Nucleus accumbens (tissue), 56 donors: ENCODE results near the gene PIEZO1.

Experiments
- DNase-seq, 56 donors: peaks; one replicate each; lab custom pipeline; 2025; lab: John Stamatoyannopoulos, UW

PIEZO1 gene

GRCh38 chr16:88695753-88696152 lies 89.3 kb downstream of the PIEZO1 start:
- DNase-seq: no peak

GRCh38 chr16:88695218-88695617 lies 89.8 kb downstream of the PIEZO1 start:
- no peak for DNase-seq

- no peak for DNase-seq
Observed at GRCh38 chr16:88694221-88695087, 90.6 kb downstream of the PIEZO1 start.

- DNase-seq: no peak
Observed at GRCh38 chr16:88693420-88694177, 91.4 kb downstream of the PIEZO1 start.

- no peak for DNase-seq
Observed at GRCh38 chr16:88692861-88693260, 92.2 kb downstream of the PIEZO1 start.

GRCh38 chr16:88691924-88692560 lies 93.0 kb downstream of the PIEZO1 start:
- peak in 12 of 56 donors; percentile 3 to 58 (median 20) for DNase-seq

- no peak for DNase-seq
Observed at GRCh38 chr16:88691129-88691813, 93.7 kb downstream of the PIEZO1 start.

GRCh38 chr16:88690341-88691128 lies 94.5 kb downstream of the PIEZO1 start:
- DNase-seq: no peak

- DNase-seq: peak in 9 of 56 donors; percentile 7 to 66 (median 39)
Observed at GRCh38 chr16:88688013-88688778, 96.8 kb downstream of the PIEZO1 start.

GRCh38 chr16:88687676-88688012 lies 97.4 kb downstream of the PIEZO1 start:
- no peak for DNase-seq

- DNase-seq: no peak
Observed at GRCh38 chr16:88687254-88687576, 97.8 kb downstream of the PIEZO1 start.

GRCh38 chr16:88686439-88687253 lies 98.4 kb downstream of the PIEZO1 start, which contains the start of gene SNAI3:
Gene SNAI3, minus strand, starts transcription at chr16:88686507. Its CDS starts 101 bp downstream, at chr16:88686406.
- DNase-seq: peak in 35 of 56 donors; percentile 7 to 80 (median 37)

- peak in 8 of 56 donors; percentile 25 to 49 (median 41) for DNase-seq
Observed at GRCh38 chr16:88686062-88686438, 99.0 kb downstream of the PIEZO1 start.

- peak in 6 of 56 donors; percentile 5 to 35 (median 18) for DNase-seq
Observed at GRCh38 chr16:88685156-88686061, 99.6 kb downstream of the PIEZO1 start.

- DNase-seq: no peak
Observed at GRCh38 chr16:88684569-88685155, 100.4 kb downstream of the PIEZO1 start.

GRCh38 chr16:88681709-88682451 lies 103.1 kb downstream of the PIEZO1 start:
- DNase-seq: peak in 31 of 56 donors; percentile 8 to 68 (median 41)
